IPS DF 4.7 (cell line): ENCODE results near the gene FOXQ1.
"Not testable (repeated sequence)": the region's sequence is repeated elsewhere in the genome, so short reads cannot be mapped to it uniquely, and the experiment has no call there.

ENCODE experiments used
- DNase-seq: peaks from one replicate; pipeline ENCODE4 v3.0.0-alpha.2; 2013; ENCODE audit warnings: low spot score; ENCODE audit errors: extremely low read depth

The FOXQ1 gene

DNA sequence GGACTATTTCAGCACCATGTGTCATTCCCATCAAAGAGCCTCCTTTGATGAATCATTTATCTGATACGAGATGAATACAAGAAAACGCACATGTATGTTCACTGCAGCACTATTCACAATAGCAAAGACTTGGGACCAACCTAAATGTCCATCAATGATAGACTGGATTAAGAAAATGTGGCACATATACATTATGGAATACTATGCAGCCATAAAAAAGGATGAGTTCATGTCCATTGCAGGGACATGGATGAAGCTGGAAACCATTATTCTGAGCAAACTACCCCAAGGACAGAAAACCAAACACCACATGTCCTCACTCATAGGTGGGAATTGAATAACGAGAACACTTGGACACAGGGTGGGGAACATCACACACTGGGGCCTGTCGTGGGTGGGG lies 49.8 kb downstream of the FOXQ1 start:
- DNase-seq = not testable (repeated sequence)

- DNase-seq = no peak
Measured at GRCh38 chr6:1362643-1363042, 50.7 kb downstream of the FOXQ1 start.

DNA sequence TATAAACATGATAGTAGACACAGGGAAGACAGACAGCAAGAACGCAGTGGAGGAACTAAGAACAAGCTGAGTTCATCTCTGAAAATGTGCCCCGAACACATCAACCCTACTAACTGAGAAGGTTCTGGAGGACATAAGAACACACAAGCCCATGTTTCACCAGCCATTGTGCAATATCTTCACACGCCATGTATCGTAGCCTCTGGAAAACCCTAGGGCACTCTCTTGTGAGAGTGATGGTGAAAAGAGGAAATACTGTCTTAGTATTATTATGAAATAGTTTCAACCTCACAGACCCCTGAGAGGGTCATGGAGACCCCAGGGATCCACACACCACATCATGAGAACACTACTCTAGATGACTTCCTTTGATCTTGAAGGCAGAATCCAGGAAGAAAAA lies 51.4 kb downstream of the FOXQ1 start:
- no peak for DNase-seq

DNA sequence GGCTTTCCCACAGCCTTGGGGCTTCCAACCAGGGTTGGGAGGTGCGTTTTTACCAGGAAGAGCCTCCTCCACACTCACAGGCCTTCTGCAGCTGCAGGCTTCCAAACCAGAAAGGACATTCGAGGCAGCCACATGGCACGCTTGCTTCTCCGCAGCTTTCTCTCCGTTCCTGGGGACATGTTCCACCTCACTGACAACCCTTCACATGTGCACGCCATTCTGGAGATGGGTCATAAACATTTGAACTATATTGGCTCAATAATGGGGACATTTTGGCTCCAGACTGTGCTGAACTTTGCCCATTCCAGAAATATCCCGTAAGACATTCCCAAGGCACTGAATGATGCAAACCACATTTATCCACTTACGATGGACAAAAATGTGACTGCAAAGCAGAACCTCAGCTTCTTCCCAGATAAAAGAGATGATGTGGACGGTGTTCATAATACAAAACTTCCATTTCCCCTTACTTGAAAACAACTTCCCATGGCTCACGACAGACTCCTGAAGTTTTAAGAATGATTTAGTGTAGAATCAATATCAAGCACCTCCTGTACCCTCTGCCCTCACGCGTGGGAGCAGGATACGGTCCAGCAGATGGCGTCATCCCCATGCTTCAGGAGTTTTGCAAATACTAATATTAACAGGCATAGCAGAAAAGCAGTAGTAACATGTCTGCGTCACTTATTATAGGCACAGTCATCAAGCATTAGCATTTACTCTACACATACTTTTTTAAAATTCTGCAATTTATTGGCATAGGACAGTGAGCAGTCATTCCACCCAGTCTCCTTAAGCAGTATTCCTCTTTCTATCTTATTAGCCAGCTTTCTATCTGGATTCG lies 52.1 kb downstream of the FOXQ1 start:
- DNase-seq = no peak
